Stomach smooth muscle (tissue), 2 donors: ENCODE data around the gene P2RY2.

Experiments
- H3K27ac ChIP-seq: one replicate; pipeline ENCODE4 v1.7.0; 2013; ENCODE audit warnings: mild to moderate bottlenecking, low read length, inconsistent platforms
- H3K27me3 ChIP-seq, 2 donors: one replicate each; pipeline ENCODE4 v1.7.0; 2013; ENCODE audit warnings: low read length in 2 of 2; ENCODE audit not compliant: insufficient read depth in 2 of 2, control insufficient read depth in 1 of 2
- H3K36me3 ChIP-seq, 2 donors: one replicate each; pipeline ENCODE4 v1.7.0; 2013; ENCODE audit warnings: low read length in 2 of 2; ENCODE audit not compliant: control insufficient read depth in 2 of 2, insufficient read depth in 2 of 2
- H3K4me1 ChIP-seq: one replicate; pipeline ENCODE4 v1.7.0; 2013; ENCODE audit warnings: low read length; ENCODE audit not compliant: control insufficient read depth, insufficient read depth
- H3K4me3 ChIP-seq, 2 donors: one replicate each; pipeline ENCODE4 v1.7.0; 2013; ENCODE audit warnings: low read length in 2 of 2
- H3K9ac ChIP-seq, 2 donors: one replicate each; pipeline ENCODE4 v1.7.0; 2013; ENCODE audit warnings: low read length in 2 of 2, mild to moderate bottlenecking in 1 of 2
- H3K9me3 ChIP-seq, 2 donors: one replicate each; pipeline ENCODE4 v1.7.0; 2013; ENCODE audit warnings: low read length in 2 of 2; ENCODE audit not compliant: control insufficient read depth in 2 of 2
- donor health status: healthy.
- donor health status: Pancreatic carcinoma.

P2RY2 gene

GRCh38 chr11:73218106-73218829 lies at the start of gene P2RY2:
TSS of gene P2RY2 (plus strand) at chr11:73218281. CDS start at chr11:73234160, 15,879 bp downstream.
- Histone ChIP-seq H3K27me3 (peaks cover 10 to 18% of the 10 kb centered on the region in 2 donors), H3K36me3 (no peaks in the 10 kb centered on the region), H3K9ac (no peak within 1 kb of the TSS), H3K4me3 (peak within 1 kb of the TSS; percentile 43 to 68), H3K4me1 (peaks cover 13% of the 10 kb centered on the region), H3K9me3 (no peaks in the 10 kb centered on the region), H3K27ac (no peak within 1 kb of the TSS)

- Histone ChIP-seq H3K27ac (no peak overlapping the region), H3K4me3 (no peak overlapping the region), H3K27me3 (no peaks in the 10 kb centered on the region), H3K9me3 (no peaks in the 10 kb centered on the region), H3K36me3 (no peaks in the 10 kb centered on the region), H3K9ac (no peak overlapping the region), H3K4me1 (peaks cover 2% of the 10 kb centered on the region)
Measured at GRCh38 chr11:73168925-73169579, 49.0 kb upstream of the P2RY2 start.

- Histone ChIP-seq H3K9me3 (no peaks in the 10 kb centered on the region), H3K9ac (no peak overlapping the region), H3K27me3 (no peaks in the 10 kb centered on the region), H3K4me1 (peaks cover 2% of the 10 kb centered on the region), H3K27ac (no peak overlapping the region), H3K36me3 (no peaks in the 10 kb centered on the region), H3K4me3 (no peak overlapping the region)
Measured at GRCh38 chr11:73170140-73170539, 47.9 kb upstream of the P2RY2 start.

GRCh38 chr11:73171436-73172161 lies 46.5 kb upstream of the P2RY2 start:
- H3K4me1 ChIP-seq: peaks cover 9% of the 10 kb centered on the region
- H3K4me3 ChIP-seq: no peak overlapping the region
- H3K27ac ChIP-seq: no peak overlapping the region
- no peaks in the 10 kb centered on the region for H3K36me3 ChIP-seq
- H3K27me3 ChIP-seq: no peaks in the 10 kb centered on the region
- no peaks in the 10 kb centered on the region for H3K9me3 ChIP-seq
- H3K9ac ChIP-seq: no peak overlapping the region

- Histone ChIP-seq H3K27me3 (no peaks in the 10 kb centered on the region), H3K4me1 (peaks cover 19% of the 10 kb centered on the region), H3K27ac (no peak overlapping the region), H3K4me3 (no peak overlapping the region), H3K9me3 (no peaks in the 10 kb centered on the region), H3K36me3 (no peaks in the 10 kb centered on the region), H3K9ac (no peak overlapping the region)
Measured at GRCh38 chr11:73172992-73173656, 45.0 kb upstream of the P2RY2 start.

GRCh38 chr11:73173755-73174494 lies 44.2 kb upstream of the P2RY2 start:
- Histone ChIP-seq H3K27ac (no peak overlapping the region), H3K27me3 (no peaks in the 10 kb centered on the region), H3K36me3 (no peaks in the 10 kb centered on the region), H3K9ac (no peak overlapping the region), H3K4me1 (peaks cover 20% of the 10 kb centered on the region), H3K9me3 (no peaks in the 10 kb centered on the region), H3K4me3 (no peak overlapping the region)

GRCh38 chr11:73174495-73174791 lies 43.6 kb upstream of the P2RY2 start:
- Histone ChIP-seq H3K36me3 (no peaks in the 10 kb centered on the region), H3K4me1 (peaks cover 20% of the 10 kb centered on the region), H3K4me3 (no peak overlapping the region), H3K27ac (no peak overlapping the region), H3K9ac (no peak overlapping the region), H3K27me3 (no peaks in the 10 kb centered on the region), H3K9me3 (no peaks in the 10 kb centered on the region)

GRCh38 chr11:73175551-73176144 lies 42.4 kb upstream of the P2RY2 start:
- no peaks in the 10 kb centered on the region for H3K36me3 ChIP-seq
- peak overlapping the region; percentile 41 for H3K27ac ChIP-seq
- no peaks in the 10 kb centered on the region for H3K9me3 ChIP-seq
- H3K4me3 ChIP-seq: no peak overlapping the region
- no peaks in the 10 kb centered on the region for H3K27me3 ChIP-seq
- H3K9ac ChIP-seq: no peak overlapping the region
- H3K4me1 ChIP-seq: peaks cover 20% of the 10 kb centered on the region

- no peaks in the 10 kb centered on the region for H3K9me3 ChIP-seq
- peaks cover 20% of the 10 kb centered on the region for H3K4me1 ChIP-seq
- no peak overlapping the region for H3K4me3 ChIP-seq
- peak overlapping the region; percentile 41 for H3K27ac ChIP-seq
- H3K36me3 ChIP-seq: no peaks in the 10 kb centered on the region
- H3K9ac ChIP-seq: no peak overlapping the region
- H3K27me3 ChIP-seq: no peaks in the 10 kb centered on the region
Measured at GRCh38 chr11:73176145-73176873, 41.8 kb upstream of the P2RY2 start.
